Measurements from ENCODE around the gene PRKG1. TPM values are rescaled to one million over a fixed set of nuclear protein-coding genes. Genes with fewer than 3 reads are reported as not detected.

Gene PRKG1
- total and polyA plus RNA-seq, 2 of the 4 experiments (the other 2 are of a cell fraction): 3.5 to 18.3 TPM

DNA sequence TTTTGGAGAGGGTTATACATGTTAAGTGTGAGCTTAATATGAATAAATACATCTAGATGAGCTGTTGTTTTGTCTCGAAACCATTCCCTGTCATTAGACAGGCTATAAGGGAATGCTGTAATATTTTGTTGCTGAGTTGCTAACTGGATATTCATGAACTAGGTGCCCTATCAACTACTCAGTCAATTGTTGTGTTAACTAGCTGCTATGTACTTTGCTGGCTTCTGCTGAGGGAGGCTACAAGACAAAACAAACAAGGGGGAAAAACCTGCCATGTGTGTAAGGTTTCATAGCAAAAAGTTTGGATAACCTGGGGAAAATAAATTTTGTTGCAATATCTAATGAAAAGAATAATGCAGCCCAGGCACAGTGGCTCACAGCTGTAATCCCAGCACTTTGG is 514.7 kb downstream of the PRKG1 start:
- H3K27ac ChIP-seq (ENCODE audit: insufficient read depth, low read length): no peak overlapping the region
- H3K14ac ChIP-seq (replicated peaks; ENCODE audit: low read depth, low read length): no peak overlapping the region
- no peak overlapping the region for H3K4me2 ChIP-seq (ENCODE audit: low read depth, low read length)
- H3K36me3 ChIP-seq (ENCODE audit: control insufficient read depth, insufficient read depth, low read length): no peaks in the 10 kb centered on the region
- dilution Hi-C loops (cut with HindIII; ENCODE audit: low sequenced_read_pairs, unreplicated experiment) (no loop called here), intact Hi-C loops (cut with micrococcal nuclease) (no loop called here), in situ Hi-C loops (cut with MboI; ENCODE audit: low sequenced_read_pairs) (no loop called here)
- no peak for DNase-seq
- no CpG with 5 or more reads among the region's 1 CpG for WGBS, 2 experiments (ENCODE audit: extremely low coverage in 2 of 2, insufficient read length in 1 of 2)
- H4K91ac ChIP-seq (ENCODE audit: insufficient read depth, low read depth, low read length): no peak overlapping the region
- no peak overlapping the region for H4K5ac ChIP-seq (ENCODE audit: low read depth, low read length)
- no peaks in the 10 kb centered on the region; a peak in 1 of 4 replicates for H3K79me1 ChIP-seq (ENCODE audit: low read depth in 1 of 2, low read length in 2 of 2)
- no peaks in the 10 kb centered on the region for H3K9me3 ChIP-seq (ENCODE audit: control insufficient read depth, insufficient read depth, low read length)
- H3K4me3 ChIP-seq (ENCODE audit: insufficient read depth, low read depth, low read length): no peak overlapping the region
- no peaks in the 10 kb centered on the region for H3K27me3 ChIP-seq (ENCODE audit: control insufficient read depth, insufficient read depth, low read length)
- H3K9ac ChIP-seq (ENCODE audit: low read depth, low read length): no peak overlapping the region
- no peaks in the 10 kb centered on the region for H3K4me1 ChIP-seq (ENCODE audit: control insufficient read depth, insufficient read depth, low read length)
- no TSS peak for BruUV-seq (replicated peaks)
- H2AK5ac ChIP-seq (ENCODE audit: low read depth, low read length): no peak overlapping the region
- no peak overlapping the region for H3K18ac ChIP-seq (ENCODE audit: low read depth, low read length)
- H2BK15ac ChIP-seq (ENCODE audit: low read depth, low read length): no peak overlapping the region
- H4K8ac ChIP-seq (ENCODE audit: low read depth in 2 of 2, low read length in 2 of 2): no peak overlapping the region
- no peak for ATAC-seq (ENCODE audit: low read depth)
- TF ChIP-seq RFX5 (IDR thresholded peaks at IDR 0.05; ENCODE audit: low read depth, low read length): no peak
- no peak for TF ChIP-seq POLR2A (IDR thresholded peaks at IDR 0.05; ENCODE audit: low read depth, low read length)
- no peak for TF ChIP-seq RCOR1 (IDR thresholded peaks at IDR 0.05; ENCODE audit: insufficient replicate concordance, low read length)
- no peak for TF ChIP-seq SMC3 (IDR thresholded peaks at IDR 0.05; ENCODE audit: low read depth, low read length)
- TF ChIP-seq MXI1 (IDR thresholded peaks at IDR 0.05; ENCODE audit: borderline replicate concordance, low read depth, low read length): no peak
- TF ChIP-seq MAZ (IDR thresholded peaks at IDR 0.05; ENCODE audit: borderline replicate concordance, low read depth, low read length): no peak
- TF ChIP-seq, protein P1, sequence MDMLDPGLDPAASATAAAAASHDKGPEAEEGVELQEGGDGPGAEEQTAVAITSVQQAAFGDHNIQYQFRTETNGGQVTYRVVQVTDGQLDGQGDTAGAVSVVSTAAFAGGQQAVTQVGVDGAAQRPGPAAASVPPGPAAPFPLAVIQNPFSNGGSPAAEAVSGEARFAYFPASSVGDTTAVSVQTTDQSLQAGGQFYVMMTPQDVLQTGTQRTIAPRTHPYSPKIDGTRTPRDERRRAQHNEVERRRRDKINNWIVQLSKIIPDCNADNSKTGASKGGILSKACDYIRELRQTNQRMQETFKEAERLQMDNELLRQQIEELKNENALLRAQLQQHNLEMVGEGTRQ (IDR thresholded peaks at IDR 0.05; ENCODE audit: low read depth, low read length): no peak
- TF ChIP-seq CHD1 (IDR thresholded peaks at IDR 0.05; ENCODE audit: low read depth, low read length): no peak
- TF ChIP-seq NFE2L2 (IDR thresholded peaks at IDR 0.05; ENCODE audit: low read depth, low read length): no peak
- no peak for TF ChIP-seq CEBPB (IDR thresholded peaks at IDR 0.05; ENCODE audit: low read depth, low read length)
- TF ChIP-seq BHLHE40 (IDR thresholded peaks at IDR 0.05; ENCODE audit: low read depth, low read length): no peak
- H2BK5ac ChIP-seq (ENCODE audit: low read depth, low read length, poor library complexity, severe bottlenecking): no peak overlapping the region
- H2BK20ac ChIP-seq (ENCODE audit: low read depth, low read length): no peak overlapping the region
- H3K4ac ChIP-seq (ENCODE audit: low read depth, low read length): no peak overlapping the region
- no peak overlapping the region for H2BK120ac ChIP-seq (ENCODE audit: low read depth, low read length)
- ChIA-PET CTCF (no interaction called here), POLR2A (ENCODE audit: unreplicated experiment) (no interaction called here)
- no peak overlapping the region for H2AFZ ChIP-seq (replicated peaks; ENCODE audit: low read length, poor library complexity)
- no peak overlapping the region for H3K56ac ChIP-seq (ENCODE audit: extremely low read depth, insufficient read depth, low read length)
- H3K9me1 ChIP-seq (ENCODE audit: insufficient read depth, low read length): no peaks in the 10 kb centered on the region
- H4K20me1 ChIP-seq (ENCODE audit: insufficient read depth, low read length): no peaks in the 10 kb centered on the region
- no peak overlapping the region for H2AK9ac ChIP-seq (replicated peaks; ENCODE audit: low read depth, low read length, poor library complexity)
- H3K23ac ChIP-seq (ENCODE audit: low read depth, low read length): no peak overlapping the region
